H1 (cell line): Measurements from ENCODE around the gene PAQR7. TPM values are rescaled to one million over a fixed set of nuclear protein-coding genes. Genes with fewer than 3 reads are reported as not detected.

Experiments used
- CTCF ChIA-PET: fragments of 300-600 bp; sonication (Branson Sonifier 250); formaldehyde crosslinking; loops from one replicate; lab custom pipeline; 2021; ENCODE audit not compliant: partially characterized antibody; lab: Charles Lee
- POLR2A ChIA-PET: fragments of 300-600 bp; sonication (Branson Sonifier 250); formaldehyde crosslinking; loops from one replicate; lab custom pipeline; 2021; ENCODE audit warnings: inconsistent platforms; ENCODE audit not compliant: partially characterized antibody; lab: Charles Lee
- DNase-seq, 2 experiments: peaks; one replicate each; pipeline versions ENCODE4 v3.0.0 to v3.0.0-alpha.2; 2010 to 2022; ENCODE audit warnings: low spot score in 2 of 2, low read depth in 1 of 2, mixed read lengths in 1 of 2
- FAIRE-seq: peaks from 2 replicates; lab custom pipeline; 2011; peaks lifted over from hg19 to GRCh38; lab: Jason Lieb, UNC
- H2AFZ ChIP-seq: 2 replicates; pipeline ENCODE4 v1.8.1; 2012; ENCODE audit warnings: low read length, inconsistent platforms
- H2AK5ac ChIP-seq: 2 replicates; pipeline ENCODE4 v1.6.1; 2013; ENCODE audit warnings: low read depth, low read length
- H2BK120ac ChIP-seq: replicated peaks from 2 replicates; pipeline ENCODE3; 2013; ENCODE audit warnings: low read depth, low read length, inconsistent platforms
- H2BK12ac ChIP-seq: 2 replicates; pipeline ENCODE4 v1.6.1; 2013; ENCODE audit warnings: low read depth, low read length
- H2BK15ac ChIP-seq: 2 replicates; pipeline ENCODE4 v1.6.1; 2013; ENCODE audit warnings: low read length
- H2BK20ac ChIP-seq: 2 replicates; pipeline ENCODE4 v1.6.1; 2013; ENCODE audit warnings: low read length
- H2BK5ac ChIP-seq: 2 replicates; pipeline ENCODE4 v1.6.1; 2013; ENCODE audit warnings: low read depth, low read length
- H3K14ac ChIP-seq: 2 replicates; pipeline ENCODE4 v1.6.1; 2013; ENCODE audit warnings: inconsistent platforms; ENCODE audit not compliant: insufficient read length
- H3K18ac ChIP-seq: 2 replicates; pipeline ENCODE4 v1.6.1; 2013; ENCODE audit warnings: low read length; ENCODE audit errors: extremely low read depth
- H3K23ac ChIP-seq: 2 replicates; pipeline ENCODE4 v1.6.1; 2013; ENCODE audit warnings: inconsistent platforms; ENCODE audit not compliant: insufficient read length
- H3K23me2 ChIP-seq: 2 replicates; pipeline ENCODE4 v1.6.1; 2013; ENCODE audit warnings: low read depth, low read length
- H3K27ac ChIP-seq: 2 replicates; pipeline ENCODE4 v1.6.1; 2011; ENCODE audit warnings: low read depth, low read length, inconsistent platforms
- H3K27me3 ChIP-seq, 4 experiments: replicated peaks in 1 of 4; 1 replicate in 1 of 4; 2 replicates in 3 of 4; pipeline versions ENCODE4 v1.6.1 to v1.8.1; 2011 to 2013; ENCODE audit warnings: low read length in 3 of 4, mild to moderate bottlenecking in 3 of 4, inconsistent platforms in 2 of 4, mixed read lengths in 2 of 4, moderate library complexity in 1 of 4; ENCODE audit not compliant: control insufficient read depth in 3 of 4, insufficient read depth in 3 of 4; ENCODE audit errors: extremely low read depth in 1 of 4
- H3K36me3 ChIP-seq, 4 experiments: 2 replicates each; pipeline versions ENCODE4 v1.6.1 to v1.8.1; 2011 to 2013; ENCODE audit warnings: mild to moderate bottlenecking in 4 of 4, low read length in 3 of 4, moderate library complexity in 2 of 4, control low read depth in 1 of 4, inconsistent platforms in 1 of 4; ENCODE audit not compliant: insufficient read depth in 4 of 4, control insufficient read depth in 2 of 4
- H3K4ac ChIP-seq: replicated peaks from 2 replicates; pipeline ENCODE3; 2013; ENCODE audit warnings: low read length, low read depth, mixed read lengths, inconsistent platforms; ENCODE audit not compliant: insufficient read length
- H3K4me1 ChIP-seq, 4 experiments: replicated peaks in 1 of 4; 1 replicate in 1 of 4; 2 replicates in 3 of 4; pipeline versions ENCODE4 v1.6.1 to v1.8.1; 2011 to 2013; ENCODE audit warnings: low read length in 3 of 4, inconsistent platforms in 2 of 4, mixed read lengths in 1 of 4; ENCODE audit not compliant: insufficient read depth in 4 of 4, control insufficient read depth in 3 of 4
- H3K4me2 ChIP-seq, 2 experiments: 2 replicates each; pipeline versions ENCODE4 v1.6.1 to v1.8.1; 2011 to 2013; ENCODE audit warnings: low read depth in 2 of 2, low read length in 2 of 2, control low read depth in 1 of 2, inconsistent platforms in 1 of 2, mild to moderate bottlenecking in 1 of 2; ENCODE audit not compliant: insufficient read depth in 1 of 2
- H3K4me3 ChIP-seq, 4 experiments: fragments of 200-600, 300-600 bp in 1 of 4; sonication (generic), shearing (Covaris generic), sonication (Bioruptor Twin) in 1 of 4; 2 replicates each; pipeline versions ENCODE4 v1.5.1 to v1.8.1; 2011 to 2016; ENCODE audit warnings: low read length in 4 of 4, low read depth in 3 of 4, control low read depth in 2 of 4, inconsistent platforms in 2 of 4, mild to moderate bottlenecking in 2 of 4, mixed read lengths in 1 of 4, moderate library complexity in 1 of 4; ENCODE audit not compliant: insufficient read depth in 2 of 4; ENCODE audit errors: extremely low read depth in 1 of 4
- H3K56ac ChIP-seq: replicated peaks from 2 replicates; pipeline ENCODE3; 2013; ENCODE audit warnings: low read depth, mild to moderate bottlenecking, mixed read lengths, low read length, inconsistent platforms; ENCODE audit not compliant: insufficient read length
- H3K79me1 ChIP-seq: 2 replicates; pipeline ENCODE4 v1.6.1; 2013; ENCODE audit warnings: low read depth, low read length, control low read depth
- H3K79me2 ChIP-seq, 2 experiments: 2 replicates each; pipeline versions ENCODE4 v1.6.1 to v1.8.1; 2012 to 2013; ENCODE audit warnings: low read length in 2 of 2, mild to moderate bottlenecking in 2 of 2, inconsistent platforms in 1 of 2; ENCODE audit not compliant: insufficient read depth in 2 of 2, control insufficient read depth in 1 of 2
- H3K9ac ChIP-seq, 4 experiments: replicated peaks in 1 of 4; 1 replicate in 1 of 4; 2 replicates in 3 of 4; pipeline versions ENCODE4 v1.6.1 to v1.8.1; 2011 to 2013; ENCODE audit warnings: low read depth in 3 of 4, low read length in 3 of 4, control low read depth in 2 of 4, mild to moderate bottlenecking in 2 of 4, moderate library complexity in 2 of 4, inconsistent platforms in 1 of 4; ENCODE audit errors: extremely low read depth in 1 of 4
- H3K9me3 ChIP-seq, 2 experiments: 2 replicates each; pipeline versions ENCODE4 v1.6.1 to v1.8.1; 2012 to 2013; ENCODE audit warnings: mild to moderate bottlenecking in 2 of 2, moderate library complexity in 2 of 2, control low read depth in 1 of 2, inconsistent platforms in 1 of 2, low read depth in 1 of 2, low read length in 1 of 2, mixed read lengths in 1 of 2; ENCODE audit not compliant: insufficient read depth in 2 of 2
- H4K20me1 ChIP-seq, 2 experiments: replicated peaks in 1 of 2; 2 replicates each; pipeline versions ENCODE3 to v1.8.1; 2011 to 2013; ENCODE audit warnings: inconsistent platforms in 2 of 2, low read length in 2 of 2, mild to moderate bottlenecking in 1 of 2; ENCODE audit not compliant: insufficient read depth in 2 of 2, control insufficient read depth in 1 of 2
- H4K5ac ChIP-seq: 2 replicates; pipeline ENCODE4 v1.6.1; 2013; ENCODE audit warnings: low read length, low read depth, mixed read lengths, inconsistent platforms; ENCODE audit not compliant: insufficient read length
- H4K8ac ChIP-seq: 2 replicates; pipeline ENCODE4 v1.8.0; 2013; ENCODE audit warnings: mild to moderate bottlenecking, moderate library complexity, low read length, inconsistent platforms; ENCODE audit not compliant: insufficient read depth; ENCODE audit errors: extremely low read depth
- H4K91ac ChIP-seq: replicated peaks from 2 replicates; pipeline ENCODE3; 2013; ENCODE audit warnings: low read length, mixed read lengths, inconsistent platforms; ENCODE audit not compliant: insufficient read length
- ASH2L ChIP-seq: fragments of 200-600, 300-600 bp; sonication (generic); IDR thresholded peaks from one replicate; pipeline ENCODE4 v1.7.1; 2017; ENCODE audit warnings: low read length
- FOSL1 ChIP-seq: IDR thresholded peaks from 2 replicates; pipeline ENCODE4 v1.6.1; 2011; ENCODE audit warnings: mild to moderate bottlenecking, low read depth, low read length, moderate library complexity; ENCODE audit not compliant: insufficient read depth
- WGBS, 2 experiments: shearing (Covaris generic) in 1 of 2; methylation state at CpG; one replicate each; pipeline versions ENCODE4 v1.1.6 to v1.1.7; 2013 to 2015; ENCODE audit warnings: low lambda C conversion rate in 2 of 2, mixed read lengths in 2 of 2, inconsistent platforms in 1 of 2, low coverage in 1 of 2, missing lambda C conversion rate in 1 of 2; ENCODE audit not compliant: insufficient replicate concordance in 2 of 2, insufficient coverage in 1 of 2, insufficient read length in 1 of 2; ENCODE audit errors: extremely low coverage in 1 of 2, missing lambda C conversion rate in 1 of 2; 5-methylcytosine and 5-hydroxymethylcytosine counted together
- polyA plus RNA-seq, 7 experiments: library from polyadenylated mRNA; depleted of rRNA in 3 of 7; stranded (reverse) in 5 of 7; unstranded in 2 of 7; fragments of >200 nt in 5 of 7; fragments of 200-250 nt in 2 of 7; gene quantifications; 1 replicate in 5 of 7; 2 replicates in 1 of 7; 4 replicates in 1 of 7; pipeline versions ENCODE4 v1.2.1 to v1.2.3, GENCODE V29; 2011 to 2013; ENCODE audit warnings: missing spikeins in 2 of 7, mixed read lengths in 2 of 7
- total RNA-seq: library from RNA; stranded (reverse); fragmentation: NEBNext Ultra II Directional; extraction: Animal tissue kit (Norgen Biotek cat#: 25700); gene quantifications from 2 replicates; pipeline ENCODE4 v1.2.1, GENCODE V29; 2021

The PAQR7 gene
- total and polyA plus RNA-seq, 2 of the 8 experiments (the other 6 are each of a cell fraction or from before 2014, with no cell fraction given) = 7.3 to 7.4 TPM

DNA sequence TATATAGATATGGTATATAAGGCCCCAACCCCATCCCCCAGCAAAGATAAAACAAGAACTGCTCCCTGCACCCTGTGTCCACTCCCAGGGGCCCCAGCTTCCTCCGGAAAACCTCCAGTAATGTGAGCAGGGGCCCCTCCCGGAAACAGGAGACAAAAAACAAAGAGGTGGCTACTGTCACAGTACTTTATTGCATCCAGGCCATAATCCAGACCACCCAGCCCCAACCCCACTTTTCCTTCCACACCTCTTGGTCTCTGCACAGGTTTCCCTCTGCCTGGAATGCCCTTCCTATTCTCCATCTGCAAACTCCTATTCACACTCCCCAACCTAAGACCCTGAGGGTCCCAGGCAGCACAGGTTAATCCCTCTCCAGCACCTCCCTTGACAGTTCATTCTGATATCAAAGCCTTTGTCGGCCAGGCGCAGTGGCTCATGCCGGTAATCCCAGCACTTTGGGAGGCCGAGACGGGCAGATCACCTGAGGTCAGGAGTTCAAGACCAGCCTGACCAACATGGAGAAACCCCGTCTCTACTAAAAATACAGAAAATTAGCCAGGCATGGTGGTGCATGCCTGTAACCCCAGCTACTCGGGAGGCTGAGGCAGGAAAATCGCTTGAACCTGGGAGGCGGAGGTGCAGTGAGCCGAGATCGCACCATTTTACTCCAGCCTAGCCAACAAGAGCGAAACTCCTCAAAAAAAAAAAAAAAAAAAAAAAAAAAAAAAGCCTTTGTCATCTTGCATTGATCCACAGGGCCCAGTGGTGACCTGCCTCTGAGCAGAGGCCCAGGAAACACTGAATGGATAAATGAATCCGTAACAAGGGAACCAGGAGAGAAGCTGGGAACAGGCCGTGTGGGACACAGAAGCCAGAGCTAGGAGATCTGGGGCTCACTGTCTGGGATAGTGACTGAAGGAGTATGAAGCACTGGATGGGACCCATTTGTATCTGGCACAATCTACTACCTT lies 13.9 kb downstream of the PAQR7 start:
- no peak overlapping the region for H2BK20ac ChIP-seq
- no peak overlapping the region; a peak in 2 of 7 replicates for H3K9ac ChIP-seq
- no peak overlapping the region for H3K18ac ChIP-seq
- H3K27ac ChIP-seq = no peak overlapping the region
- H4K5ac ChIP-seq = no peak overlapping the region
- H2BK15ac ChIP-seq = no peak overlapping the region
- H3K79me1 ChIP-seq = no peaks in the 10 kb centered on the region; the same call in 1 of the 2 replicates
- H3K4me3 ChIP-seq = no peak overlapping the region
- H2BK12ac ChIP-seq = no peak overlapping the region
- H3K56ac ChIP-seq = no peak overlapping the region
- H3K9me3 ChIP-seq = no peaks in the 10 kb centered on the region
- peaks cover 0 to 8% (median 1%) of the 10 kb centered on the region in 4 experiments; a peak in 3 of 8 replicates for H3K36me3 ChIP-seq
- peaks cover 0 to 1% of the 10 kb centered on the region in 2 experiments for H4K20me1 ChIP-seq
- H2AK5ac ChIP-seq = no peak overlapping the region
- no peaks in the 10 kb centered on the region; a peak in 2 of 7 replicates for H3K4me1 ChIP-seq
- no peak overlapping the region for H4K91ac ChIP-seq
- H2AFZ ChIP-seq = no peak overlapping the region
- no peak overlapping the region for H3K23ac ChIP-seq
- WGBS, 2 experiments = 89% methylated on average over 13 of the region's 16 CpGs; no CpG with 5 or more reads in 1 of the 2 experiments
- no peak overlapping the region for H3K4ac ChIP-seq
- CTCF ChIA-PET = interaction anchor here (1.0 to 2.6 kb wide), 4 partner anchors 30 to 52 kb away, joined by 3 to 13 read pairs (median 3); partner anchors contain the start of gene MTFR1L
- peaks cover 14% of the 10 kb centered on the region for H3K23me2 ChIP-seq
- no peak overlapping the region for H4K8ac ChIP-seq
- H3K27me3 ChIP-seq = no peaks in the 10 kb centered on the region
- POLR2A ChIA-PET = interaction anchor here (1.0 to 2.0 kb wide), 6 partner anchors 9 to 41 kb away, joined by 3 to 8 read pairs (median 3); partner anchors contain the start of gene MTFR1L
- peaks cover 6 to 19% of the 10 kb centered on the region in 2 experiments; a peak in 3 of 4 replicates for H3K79me2 ChIP-seq
- H3K14ac ChIP-seq = no peak overlapping the region
- FAIRE-seq = no peak
- no peak overlapping the region for H3K4me2 ChIP-seq
- no peak for DNase-seq
- no peak overlapping the region for H2BK120ac ChIP-seq
- no peak overlapping the region for H2BK5ac ChIP-seq
- TF ChIP-seq FOSL1 (no peak), ASH2L (no peak)
